ENCODE measurements around the gene FLT3LG. TPM values are rescaled to one million over a fixed set of nuclear protein-coding genes. Genes with fewer than 3 reads are reported as not detected.

FLT3LG gene
- total RNA-seq (10 to 100 TPM in 1 of 2 donors, 1 to 10 TPM in 1; 6.3 to 17.6 TPM), polyA plus RNA-seq (10 to 100 TPM; 15.9 to 36.0 TPM)
- long read RNA-seq, donor 1, partial matches to known transcripts = 1 of 1 reads
- long read RNA-seq, donor 1, other reads (novel, unspliced or antisense) = 0 of 1 reads
- long read RNA-seq, donor 2, partial matches to known transcripts = 2 of 4 reads
- long read RNA-seq, donor 2, other reads (novel, unspliced or antisense) = 2 of 4 reads

DNA sequence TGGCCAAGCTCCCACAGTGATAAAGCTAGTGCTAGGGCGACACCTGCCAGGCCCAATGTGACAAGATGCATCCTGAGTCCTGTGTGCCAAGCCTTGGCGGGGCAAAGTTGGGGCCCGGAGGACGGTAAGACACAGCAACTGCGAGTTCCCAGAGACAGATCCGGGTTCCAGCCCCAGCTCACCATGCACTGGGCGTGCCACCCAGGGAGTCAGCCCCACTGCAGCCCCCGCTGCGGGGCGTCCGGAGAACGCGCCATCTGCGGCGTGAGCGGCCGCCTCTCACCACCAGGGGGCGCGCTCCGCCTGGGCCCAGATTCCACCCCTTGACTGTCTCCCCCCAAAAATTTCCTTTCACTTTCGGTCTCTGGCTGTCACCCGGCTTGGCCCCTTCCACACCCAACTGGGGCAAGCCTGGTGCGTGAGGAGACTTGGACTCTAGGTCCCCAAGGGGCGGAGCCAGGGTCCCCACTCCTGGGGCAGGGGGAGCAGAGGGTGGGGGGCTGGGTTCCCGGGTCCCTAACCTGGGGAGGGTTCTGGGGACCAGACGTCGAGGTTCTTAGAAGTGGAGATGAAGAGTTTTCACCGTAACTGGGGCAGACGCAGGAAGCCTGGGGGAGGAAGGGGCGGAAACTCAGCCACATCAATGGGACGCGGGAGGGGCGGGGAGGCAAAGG is at the start of gene FLT3LG:
Gene FLT3LG (plus strand): TSS at position 348 of the 674 bp plus-strand sequence. CDS start 425 bp downstream, outside the sequence.
- 2% methylated on average over 33 of the region's 33 CpGs for WGBS, 2 donors

GRCh38 chr19:49425178-49425577 is 48.8 kb upstream of the FLT3LG start, which contains the start of gene GFY:
Gene GFY, plus strand, starts transcription at chr19:49425388. Its CDS starts 1,043 bp downstream, at chr19:49426431.
- Histone ChIP-seq H3K27me3 (ENCODE audit: control insufficient read depth in 1 of 2, insufficient read depth in 2 of 2, low read length in 1 of 2) (peaks cover 0 to 5% of the 10 kb centered on the region in 2 donors), H3K4me3 (ENCODE audit: low read length in 2 of 2) (no peak within 1 kb of the TSS), H3K4me1 (ENCODE audit: control insufficient read depth in 1 of 2, insufficient read depth in 2 of 2, low read length in 2 of 2) (no peaks in the 10 kb centered on the region), H3K27ac (ENCODE audit: low read depth in 1 of 2, low read length in 2 of 2) (no peak within 1 kb of the TSS), H3K36me3 (ENCODE audit: control insufficient read depth in 1 of 2, insufficient read depth in 2 of 2, low read length in 1 of 2) (no peaks in the 10 kb centered on the region), H3K9me3 (ENCODE audit: control insufficient read depth, low read length) (no peaks in the 10 kb centered on the region)
- no peak for DNase-seq
- WGBS, 2 donors = 50 to 53% methylated on average over 7 of the region's 7 CpGs
- ATAC-seq (ENCODE audit: low FRiP score) = no peak
- intact Hi-C loops (cut with DNase I) = no loop called here

More for the DNA sequence above, at the start of gene FLT3LG:
- Histone ChIP-seq H3K27me3 (ENCODE audit: control insufficient read depth in 1 of 2, insufficient read depth in 2 of 2, low read length in 1 of 2) (no peaks in the 10 kb centered on the region), H3K9me3 (ENCODE audit: control insufficient read depth, low read length) (no peaks in the 10 kb centered on the region), H3K27ac (ENCODE audit: low read depth in 1 of 2, low read length in 2 of 2) (no peak within 1 kb of the TSS), H3K4me3 (ENCODE audit: low read length in 2 of 2) (peak within 1 kb of the TSS; percentile 85 to 86), H3K36me3 (ENCODE audit: control insufficient read depth in 1 of 2, insufficient read depth in 2 of 2, low read length in 1 of 2) (no peaks in the 10 kb centered on the region), H3K4me1 (ENCODE audit: control insufficient read depth in 1 of 2, insufficient read depth in 2 of 2, low read length in 2 of 2) (no peaks in the 10 kb centered on the region)
- intact Hi-C loops (cut with DNase I) = loop anchor here (2.0 to 5.0 kb wide), 2 partner anchors 73 kb away; no protein-coding TSS in a partner anchor
- ATAC-seq (ENCODE audit: low FRiP score) (peak; percentile 89), DNase-seq (peak; percentile 88 to 93)

- no peak for ATAC-seq (ENCODE audit: low FRiP score)
- no peak for DNase-seq
- Histone ChIP-seq H3K4me3 (ENCODE audit: low read length in 2 of 2) (no peak overlapping the region), H3K36me3 (ENCODE audit: control insufficient read depth in 1 of 2, insufficient read depth in 2 of 2, low read length in 1 of 2) (no peaks in the 10 kb centered on the region), H3K4me1 (ENCODE audit: control insufficient read depth in 1 of 2, insufficient read depth in 2 of 2, low read length in 2 of 2) (no peaks in the 10 kb centered on the region), H3K9me3 (ENCODE audit: control insufficient read depth, low read length) (no peaks in the 10 kb centered on the region), H3K27me3 (ENCODE audit: control insufficient read depth in 1 of 2, insufficient read depth in 2 of 2, low read length in 1 of 2) (peaks cover 0 to 5% of the 10 kb centered on the region in 2 donors), H3K27ac (ENCODE audit: low read depth in 1 of 2, low read length in 2 of 2) (no peak overlapping the region)
- 2 to 3% methylated on average over 27 to 30 of the region's 30 CpGs for whole genome bisulfite sequencing, 2 donors
- intact Hi-C loops (cut with DNase I) = no loop called here
Measured at GRCh38 chr19:49425922-49426592, 48.0 kb upstream of the FLT3LG start.

DNA sequence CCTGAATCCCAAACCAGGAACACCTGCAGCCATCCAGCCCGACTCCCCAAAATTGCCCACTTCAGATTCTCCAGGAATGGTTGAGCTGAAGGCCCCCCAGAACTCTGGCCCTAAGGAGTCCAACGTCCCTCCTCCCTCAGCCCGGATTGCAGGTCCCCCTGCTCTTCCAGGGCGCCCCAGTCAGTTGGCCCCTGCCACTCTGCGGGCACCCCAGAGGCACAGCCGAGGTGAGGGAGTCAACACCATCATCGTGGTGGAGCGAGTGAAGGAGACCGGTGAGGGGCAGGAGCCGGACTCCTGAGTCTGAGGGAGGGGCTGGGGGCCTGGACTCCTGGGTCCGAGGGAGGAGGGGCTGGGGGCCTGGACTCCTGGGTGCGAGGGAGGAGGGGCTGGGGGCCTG is 46.7 kb upstream of the FLT3LG start:
- no peaks in the 10 kb centered on the region for H3K9me3 ChIP-seq (ENCODE audit: control insufficient read depth, low read length)
- no peak overlapping the region for H3K27ac ChIP-seq (ENCODE audit: low read depth in 1 of 2, low read length in 2 of 2)
- DNase-seq (no peak), ATAC-seq (ENCODE audit: low FRiP score) (no peak)
- H3K4me3 ChIP-seq (ENCODE audit: low read length in 2 of 2) = no peak overlapping the region
- no peaks in the 10 kb centered on the region for H3K36me3 ChIP-seq (ENCODE audit: control insufficient read depth in 1 of 2, insufficient read depth in 2 of 2, low read length in 1 of 2)
- WGBS, 2 donors = 53 to 57% methylated on average over 12 of the region's 12 CpGs
- H3K27me3 ChIP-seq (ENCODE audit: control insufficient read depth in 1 of 2, insufficient read depth in 2 of 2, low read length in 1 of 2) = peaks cover 0 to 5% of the 10 kb centered on the region in 2 donors
- intact Hi-C loops (cut with DNase I) = no loop called here
- H3K4me1 ChIP-seq (ENCODE audit: control insufficient read depth in 1 of 2, insufficient read depth in 2 of 2, low read length in 2 of 2) = no peaks in the 10 kb centered on the region

GRCh38 chr19:49427855-49428546 is 46.0 kb upstream of the FLT3LG start:
- ATAC-seq (ENCODE audit: low FRiP score) = no peak
- 1 to 2% methylated on average over 45 of the region's 45 CpGs for WGBS, 2 donors
- H3K4me3 ChIP-seq (ENCODE audit: low read length in 2 of 2) = no peak overlapping the region
- no peak overlapping the region for H3K27ac ChIP-seq (ENCODE audit: low read depth in 1 of 2, low read length in 2 of 2)
- H3K4me1 ChIP-seq (ENCODE audit: control insufficient read depth in 1 of 2, insufficient read depth in 2 of 2, low read length in 2 of 2) = no peaks in the 10 kb centered on the region
- DNase-seq = no peak
- no peaks in the 10 kb centered on the region for H3K9me3 ChIP-seq (ENCODE audit: control insufficient read depth, low read length)
- no peaks in the 10 kb centered on the region for H3K36me3 ChIP-seq (ENCODE audit: control insufficient read depth in 1 of 2, insufficient read depth in 2 of 2, low read length in 1 of 2)
- intact Hi-C loops (cut with DNase I) = no loop called here
- H3K27me3 ChIP-seq (ENCODE audit: control insufficient read depth in 1 of 2, insufficient read depth in 2 of 2, low read length in 1 of 2) = peaks cover 0 to 5% of the 10 kb centered on the region in 2 donors

DNA sequence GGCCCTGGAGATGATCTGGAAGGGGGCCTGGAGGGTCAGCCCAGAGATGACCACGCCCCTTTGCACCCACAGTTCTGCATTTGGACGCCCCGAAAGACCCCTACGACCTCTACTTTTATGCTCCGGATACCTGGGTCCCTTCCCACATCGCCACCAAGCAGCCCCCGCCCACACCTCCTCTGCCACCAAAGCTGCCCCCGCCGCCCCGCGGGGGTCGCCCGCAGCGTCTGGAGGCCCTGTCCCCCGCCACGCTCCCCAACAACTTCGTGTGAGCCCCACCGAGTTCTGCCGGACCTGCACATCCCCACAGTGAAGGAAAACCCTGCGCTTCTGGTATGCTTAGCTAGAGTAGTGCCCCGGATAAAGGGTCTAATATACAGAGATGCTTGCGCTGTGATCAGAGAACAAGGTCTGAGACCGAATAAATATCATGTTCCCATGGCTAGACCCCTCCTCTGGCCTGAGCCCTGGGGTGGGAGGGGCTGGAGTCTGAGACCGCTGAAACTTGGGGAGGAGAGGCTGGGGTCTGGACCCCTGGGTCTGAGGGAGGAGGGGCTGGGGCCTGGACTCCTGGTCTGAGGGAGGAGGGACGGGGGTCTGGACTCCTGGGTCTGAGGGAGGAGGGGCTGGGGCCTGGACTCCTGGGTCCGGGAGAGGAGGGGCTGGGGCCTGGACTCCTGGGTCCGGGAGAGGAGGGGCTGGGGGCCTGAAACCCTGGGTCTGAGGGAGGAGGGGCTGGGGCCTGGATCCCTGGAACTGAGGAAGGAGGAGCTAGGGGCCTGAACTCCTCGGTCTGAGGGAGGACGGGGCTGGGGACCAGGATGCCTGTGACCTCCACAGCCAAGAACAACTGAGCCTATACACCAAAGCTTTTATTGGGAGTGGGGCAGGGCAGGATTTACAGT is 45.2 kb upstream of the FLT3LG start:
- H3K4me1 ChIP-seq (ENCODE audit: control insufficient read depth in 1 of 2, insufficient read depth in 2 of 2, low read length in 2 of 2) = no peaks in the 10 kb centered on the region
- H3K36me3 ChIP-seq (ENCODE audit: control insufficient read depth in 1 of 2, insufficient read depth in 2 of 2, low read length in 1 of 2) = no peaks in the 10 kb centered on the region
- no peak overlapping the region for H3K27ac ChIP-seq (ENCODE audit: low read depth in 1 of 2, low read length in 2 of 2)
- no peak for DNase-seq
- intact Hi-C loops (cut with DNase I) = no loop called here
- peaks cover 0 to 5% of the 10 kb centered on the region in 2 donors for H3K27me3 ChIP-seq (ENCODE audit: control insufficient read depth in 1 of 2, insufficient read depth in 2 of 2, low read length in 1 of 2)
- no peak overlapping the region for H3K4me3 ChIP-seq (ENCODE audit: low read length in 2 of 2)
- H3K9me3 ChIP-seq (ENCODE audit: control insufficient read depth, low read length) = no peaks in the 10 kb centered on the region
- no peak for ATAC-seq (ENCODE audit: low FRiP score)
- 9 to 10% methylated on average over 25 to 29 of the region's 29 CpGs for WGBS, 2 donors

- Histone ChIP-seq H3K27me3 (ENCODE audit: control insufficient read depth in 1 of 2, insufficient read depth in 2 of 2, low read length in 1 of 2) (peaks cover 0 to 3% of the 10 kb centered on the region in 2 donors), H3K9me3 (ENCODE audit: control insufficient read depth, low read length) (no peaks in the 10 kb centered on the region), H3K27ac (ENCODE audit: low read depth in 1 of 2, low read length in 2 of 2) (no peak overlapping the region), H3K4me3 (ENCODE audit: low read length in 2 of 2) (no peak overlapping the region), H3K36me3 (ENCODE audit: control insufficient read depth in 1 of 2, insufficient read depth in 2 of 2, low read length in 1 of 2) (no peaks in the 10 kb centered on the region), H3K4me1 (ENCODE audit: control insufficient read depth in 1 of 2, insufficient read depth in 2 of 2, low read length in 2 of 2) (no peaks in the 10 kb centered on the region)
- DNase-seq = no peak
- intact Hi-C loops (cut with DNase I) = no loop called here
- no peak for ATAC-seq (ENCODE audit: low FRiP score)
- 76 to 77% methylated on average over 9 of the region's 9 CpGs for WGBS, 2 donors
Measured at GRCh38 chr19:49430172-49430677, 43.8 kb upstream of the FLT3LG start.
